Cardiac septum (tissue), 1 donor: ENCODE data around the gene ADGRF1. TPM values are rescaled to one million over a fixed set of nuclear protein-coding genes. Genes with fewer than 3 reads are reported as not detected.

Source experiments
- DNase-seq: peaks from one replicate; pipeline ENCODE4 v3.0.0-alpha.2; 2020; ENCODE audit warnings: low spot score
- intact Hi-C: fragments of 100-400 bp; cut with DNase I; formaldehyde crosslinking; loops from one replicate; pipeline ENCODE4 v1.14.0; 2022
- total RNA-seq: library from RNA; stranded (reverse); fragmentation: NEBNext Ultra II Directional; extraction: Animal tissue kit (Norgen Biotek cat#: 25700); gene quantifications from one replicate; pipeline ENCODE4 v1.2.1, GENCODE V29; 2021
- donor health status: DM: no; HTN: no; CAD: no.

ADGRF1 gene
- total RNA-seq, 1 donor from 2014 or later, result not detected

GRCh38 chr6:47028835-47029360 is 13.2 kb downstream of the ADGRF1 start:
- no peak for DNase-seq
- intact Hi-C loops, result no loop called here

- intact Hi-C loops, result no loop called here
- no peak for DNase-seq
These were observed 14.8 kb downstream of the ADGRF1 start for GRCh38 chr6:47027315-47027714.

- DNase-seq, result no peak
- intact Hi-C loops, result no loop called here
These were observed 15.5 kb downstream of the ADGRF1 start for GRCh38 chr6:47026679-47027078.

GRCh38 chr6:47023573-47023972 is 18.6 kb downstream of the ADGRF1 start:
- DNase-seq, result no peak
- intact Hi-C loops, result no loop called here

GRCh38 chr6:47022191-47022590 is 19.9 kb downstream of the ADGRF1 start:
- DNase-seq, result no peak
- intact Hi-C loops, result no loop called here

GRCh38 chr6:47019941-47020340 is 22.2 kb downstream of the ADGRF1 start:
- intact Hi-C loops, result no loop called here
- DNase-seq, result no peak

- no peak for DNase-seq
- intact Hi-C loops, result no loop called here
These were observed 25.2 kb downstream of the ADGRF1 start for GRCh38 chr6:47016909-47017308.

- intact Hi-C loops, result no loop called here
- no peak for DNase-seq
These were observed 25.9 kb downstream of the ADGRF1 start for GRCh38 chr6:47016261-47016660.

- intact Hi-C loops, result no loop called here
- no peak for DNase-seq
These were observed 27.7 kb downstream of the ADGRF1 start for GRCh38 chr6:47014401-47014800.

GRCh38 chr6:47009583-47009982 is 32.5 kb downstream of the ADGRF1 start:
- intact Hi-C loops, result no loop called here
- no peak for DNase-seq

- DNase-seq, result no peak
- intact Hi-C loops, result no loop called here
These were observed 33.8 kb downstream of the ADGRF1 start for GRCh38 chr6:47008397-47008763.

- DNase-seq, result no peak
- intact Hi-C loops, result no loop called here
These were observed 34.3 kb downstream of the ADGRF1 start for GRCh38 chr6:47007657-47008396.

- intact Hi-C loops, result no loop called here
- DNase-seq, result no peak
These were observed 36.6 kb downstream of the ADGRF1 start for GRCh38 chr6:47005486-47005885.

- intact Hi-C loops, result no loop called here
- DNase-seq, result no peak
These were observed 37.7 kb downstream of the ADGRF1 start for GRCh38 chr6:47004463-47004862.

GRCh38 chr6:47000842-47001241 is 41.3 kb downstream of the ADGRF1 start:
- intact Hi-C loops, result no loop called here
- DNase-seq, result no peak

GRCh38 chr6:46998436-46999017 is 43.6 kb downstream of the ADGRF1 start:
- intact Hi-C loops, result no loop called here
- DNase-seq, result no peak

GRCh38 chr6:46997646-46998045 is 44.5 kb downstream of the ADGRF1 start:
- no peak for DNase-seq
- intact Hi-C loops, result no loop called here

GRCh38 chr6:46996860-46997641 is 45.1 kb downstream of the ADGRF1 start:
- intact Hi-C loops, result no loop called here
- no peak for DNase-seq

- no peak for DNase-seq
- intact Hi-C loops, result loop anchor here (5.0 kb wide), 1 partner anchor 52 kb away; no protein-coding TSS in a partner anchor
These were observed 47.2 kb downstream of the ADGRF1 start for GRCh38 chr6:46994933-46995332.

- intact Hi-C loops, result loop anchor here (5.0 kb wide), 1 partner anchor 53 kb away; no protein-coding TSS in a partner anchor
- no peak for DNase-seq
These were observed 48.3 kb downstream of the ADGRF1 start for GRCh38 chr6:46993846-46994245.
